ENCODE measurements around the gene GNAQ.

Gene GNAQ

DNA sequence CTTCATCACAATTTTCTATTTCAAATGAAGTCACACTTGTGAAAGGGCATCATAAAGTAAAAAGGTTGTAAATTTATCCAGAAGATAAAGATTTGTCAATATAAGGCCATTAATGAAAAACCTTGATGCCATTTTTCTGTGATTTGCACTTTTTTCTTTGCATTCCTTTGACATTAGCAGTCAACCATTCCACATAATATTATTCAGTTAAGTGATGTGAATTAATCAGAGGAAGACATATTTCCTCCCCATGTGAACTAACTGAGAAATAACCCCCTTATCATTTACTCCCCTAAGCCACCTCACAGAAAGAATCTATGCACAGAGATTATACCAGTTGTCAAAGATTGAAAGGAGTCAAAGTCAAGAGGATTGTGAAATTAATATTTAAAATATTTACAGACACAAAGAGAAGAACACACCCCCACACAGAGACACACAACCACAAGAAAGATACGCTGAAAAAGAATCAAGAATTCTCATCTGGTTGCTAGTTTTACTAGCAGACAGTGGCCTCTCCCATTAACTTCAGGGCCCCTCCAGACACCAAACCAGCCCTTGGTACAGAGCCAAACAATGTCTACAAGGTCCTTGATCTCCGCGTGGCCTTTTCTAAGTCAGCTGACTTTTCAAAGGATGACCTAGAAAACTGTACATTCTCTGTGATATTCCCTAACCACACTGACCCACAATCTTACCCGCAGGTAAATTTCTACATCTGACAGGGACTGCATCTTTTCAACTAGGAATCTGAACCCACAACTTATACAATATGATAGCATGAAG, 29.5 kb downstream of the GNAQ start:
- Histone ChIP-seq H3K4me1 (ENCODE audit: control insufficient read depth, insufficient read depth, low read length) (peaks cover 2% of the 10 kb centered on the region; the same call in 1 of the 2 replicates), H3K9ac (ENCODE audit: low read depth, low read length) (no peak overlapping the region)

DNA sequence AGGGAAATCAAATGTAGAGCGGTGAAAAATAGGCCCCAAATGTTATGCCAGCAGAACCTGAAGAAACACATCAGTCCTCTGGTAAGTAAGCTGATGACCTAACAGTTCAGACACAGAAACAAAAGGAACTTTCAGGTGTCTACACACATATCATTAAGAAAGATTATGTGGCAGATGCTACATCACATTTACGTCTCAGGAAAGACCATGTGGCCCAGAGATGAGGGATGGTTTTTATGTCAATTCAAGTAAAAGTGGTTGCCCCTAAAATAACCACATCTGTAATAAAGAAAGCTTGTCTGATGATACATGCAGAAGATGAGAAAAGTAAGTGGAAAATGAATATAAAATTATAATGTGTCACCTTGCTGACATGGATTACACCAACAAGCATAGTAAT, 31.4 kb downstream of the GNAQ start:
- no peaks in the 10 kb centered on the region for H3K27me3 ChIP-seq (ENCODE audit: control insufficient read depth, insufficient read depth, low read length)
- no peaks in the 10 kb centered on the region for H3K36me3 ChIP-seq (ENCODE audit: control insufficient read depth, insufficient read depth, low read length)
- H3K9me3 ChIP-seq (ENCODE audit: control insufficient read depth, insufficient read depth, low read length): no peaks in the 10 kb centered on the region
- H3K4me1 ChIP-seq (ENCODE audit: control insufficient read depth, insufficient read depth, low read length): peaks cover 6% of the 10 kb centered on the region; the same call in 1 of the 2 replicates
- H3K4me3 ChIP-seq (ENCODE audit: low read depth, low read length): no peak overlapping the region
- H3K9ac ChIP-seq (ENCODE audit: low read depth, low read length): no peak overlapping the region
- no peak overlapping the region for H3K27ac ChIP-seq (ENCODE audit: low read depth, low read length)

More for the DNA sequence above, 29.5 kb downstream of the GNAQ start:
- H3K9me3 ChIP-seq (ENCODE audit: control insufficient read depth, insufficient read depth, low read length): no peaks in the 10 kb centered on the region
- no peak overlapping the region for H3K27ac ChIP-seq (ENCODE audit: low read depth, low read length)
- H3K36me3 ChIP-seq (ENCODE audit: control insufficient read depth, insufficient read depth, low read length): no peaks in the 10 kb centered on the region
- no peak overlapping the region for H3K4me3 ChIP-seq (ENCODE audit: low read depth, low read length)
- H3K27me3 ChIP-seq (ENCODE audit: control insufficient read depth, insufficient read depth, low read length): no peaks in the 10 kb centered on the region

DNA sequence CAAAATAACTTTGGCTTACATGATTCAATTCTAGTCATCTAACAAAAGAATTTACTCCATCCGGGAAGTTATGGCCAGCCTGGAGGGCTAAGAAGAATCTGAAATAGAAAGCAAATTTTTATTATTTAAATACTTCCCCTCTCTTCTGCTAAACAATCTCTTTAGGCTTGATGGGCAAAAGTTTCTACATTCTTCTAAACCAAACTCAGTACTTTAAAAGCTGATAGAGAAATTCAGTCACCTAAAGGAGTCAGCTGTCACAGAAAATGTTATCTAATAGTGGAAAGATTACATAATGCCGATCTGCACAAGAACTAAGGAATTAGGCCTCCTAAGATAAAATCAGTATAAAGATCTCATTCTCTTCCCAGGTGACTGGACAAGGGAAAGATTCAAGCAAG, 32.4 kb downstream of the GNAQ start:
- Histone ChIP-seq H3K27ac (ENCODE audit: low read depth, low read length) (no peak overlapping the region), H3K36me3 (ENCODE audit: control insufficient read depth, insufficient read depth, low read length) (no peaks in the 10 kb centered on the region), H3K27me3 (ENCODE audit: control insufficient read depth, insufficient read depth, low read length) (no peaks in the 10 kb centered on the region), H3K9me3 (ENCODE audit: control insufficient read depth, insufficient read depth, low read length) (no peaks in the 10 kb centered on the region), H3K4me1 (ENCODE audit: control insufficient read depth, insufficient read depth, low read length) (peaks cover 6% of the 10 kb centered on the region; the same call in 1 of the 2 replicates), H3K9ac (ENCODE audit: low read depth, low read length) (no peak overlapping the region), H3K4me3 (ENCODE audit: low read depth, low read length) (no peak overlapping the region)

DNA sequence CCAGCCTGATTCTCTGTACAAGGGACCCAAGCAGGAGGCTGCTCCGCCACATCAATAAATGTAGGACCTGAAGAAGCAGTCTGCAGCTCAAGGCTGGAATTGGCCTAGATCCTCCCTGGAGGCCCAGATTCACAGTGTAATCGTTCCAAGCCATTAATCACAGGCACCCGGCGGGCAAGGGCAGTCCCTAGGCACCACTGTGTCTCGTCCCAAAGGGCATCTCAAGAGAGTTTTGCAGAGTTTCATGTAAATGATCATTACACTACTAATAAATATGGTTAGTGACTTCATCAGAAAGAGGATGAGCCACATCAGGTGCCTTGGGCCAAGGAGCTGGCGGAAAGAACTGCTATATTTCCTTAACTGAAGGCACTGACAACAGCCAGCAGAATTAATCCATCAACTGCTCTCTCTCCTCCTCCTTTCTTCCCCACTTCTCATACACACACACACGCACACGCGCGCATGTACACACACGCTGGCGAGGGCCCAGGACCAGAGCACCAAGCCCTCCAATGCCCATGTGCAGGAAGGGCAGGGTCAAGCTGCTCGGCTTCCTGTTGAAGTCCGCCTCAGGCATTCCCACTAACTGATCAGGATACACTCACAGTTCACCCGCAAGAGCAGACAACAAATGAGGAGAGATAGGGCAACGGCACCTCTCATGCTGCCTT, 33.9 kb downstream of the GNAQ start:
- no peaks in the 10 kb centered on the region for H3K27me3 ChIP-seq (ENCODE audit: control insufficient read depth, insufficient read depth, low read length)
- H3K4me3 ChIP-seq (ENCODE audit: low read depth, low read length): no peak overlapping the region
- H3K27ac ChIP-seq (ENCODE audit: low read depth, low read length): no peak overlapping the region
- no peaks in the 10 kb centered on the region for H3K9me3 ChIP-seq (ENCODE audit: control insufficient read depth, insufficient read depth, low read length)
- H3K9ac ChIP-seq (ENCODE audit: low read depth, low read length): no peak overlapping the region
- H3K36me3 ChIP-seq (ENCODE audit: control insufficient read depth, insufficient read depth, low read length): no peaks in the 10 kb centered on the region
- peaks cover 6% of the 10 kb centered on the region; the same call in 1 of the 2 replicates for H3K4me1 ChIP-seq (ENCODE audit: control insufficient read depth, insufficient read depth, low read length)

DNA sequence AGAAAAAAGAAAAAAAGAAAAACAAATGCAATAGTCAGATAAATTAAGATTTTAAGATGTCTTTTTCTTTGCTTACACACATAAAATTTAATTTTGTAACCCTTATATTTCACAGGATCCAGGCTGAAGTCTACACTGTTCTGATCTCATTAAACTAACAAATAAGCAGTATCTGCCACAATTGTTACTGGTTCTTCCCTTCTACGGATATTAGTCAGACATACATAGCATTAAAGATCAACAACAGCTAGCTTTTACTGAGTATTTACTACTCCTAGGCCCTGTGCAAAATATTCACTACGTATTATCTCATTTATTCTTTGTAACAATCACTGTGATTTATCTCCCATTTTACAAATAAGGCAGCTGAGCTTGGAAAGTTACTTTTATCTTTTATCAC, 34.9 kb downstream of the GNAQ start:
- no peak overlapping the region for H3K9ac ChIP-seq (ENCODE audit: low read depth, low read length)
- H3K27ac ChIP-seq (ENCODE audit: low read depth, low read length): no peak overlapping the region
- 0 out of 2 replicates have a peak, but pooled peaks cover 3% of the 10 kb centered on the region for H3K9me3 ChIP-seq (ENCODE audit: control insufficient read depth, insufficient read depth, low read length)
- no peaks in the 10 kb centered on the region for H3K36me3 ChIP-seq (ENCODE audit: control insufficient read depth, insufficient read depth, low read length)
- no peaks in the 10 kb centered on the region for H3K27me3 ChIP-seq (ENCODE audit: control insufficient read depth, insufficient read depth, low read length)
- H3K4me3 ChIP-seq (ENCODE audit: low read depth, low read length): no peak overlapping the region
- peaks cover 6% of the 10 kb centered on the region; the same call in 1 of the 2 replicates for H3K4me1 ChIP-seq (ENCODE audit: control insufficient read depth, insufficient read depth, low read length)

DNA sequence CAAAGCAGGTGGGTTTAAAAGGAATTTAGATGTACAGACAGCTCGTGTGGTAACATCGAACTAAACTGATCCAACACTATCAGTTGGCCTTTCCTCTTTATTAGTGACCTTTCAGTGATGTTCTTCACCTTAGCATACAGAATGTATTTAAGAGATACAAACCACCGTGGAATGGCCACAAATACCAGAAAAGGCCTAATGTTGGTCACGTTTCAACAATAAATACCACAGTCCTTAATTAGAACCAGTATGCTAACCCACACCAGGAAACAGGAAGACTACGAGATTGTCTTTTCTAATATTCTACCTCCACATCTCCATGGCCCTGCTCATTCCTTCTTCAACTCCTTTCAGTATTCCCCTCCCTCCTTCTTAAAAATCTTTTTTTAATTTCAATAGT, 40.4 kb downstream of the GNAQ start:
- Histone ChIP-seq H3K4me1 (ENCODE audit: control insufficient read depth, insufficient read depth, low read length) (0 out of 2 replicates have a peak, but pooled peaks cover 5% of the 10 kb centered on the region), H3K4me3 (ENCODE audit: low read depth, low read length) (no peak overlapping the region), H3K27me3 (ENCODE audit: control insufficient read depth, insufficient read depth, low read length) (no peaks in the 10 kb centered on the region), H3K36me3 (ENCODE audit: control insufficient read depth, insufficient read depth, low read length) (no peaks in the 10 kb centered on the region), H3K9me3 (ENCODE audit: control insufficient read depth, insufficient read depth, low read length) (0 out of 2 replicates have a peak, but pooled peaks cover 3% of the 10 kb centered on the region), H3K27ac (ENCODE audit: low read depth, low read length) (no peak overlapping the region), H3K9ac (ENCODE audit: low read depth, low read length) (no peak overlapping the region)

DNA sequence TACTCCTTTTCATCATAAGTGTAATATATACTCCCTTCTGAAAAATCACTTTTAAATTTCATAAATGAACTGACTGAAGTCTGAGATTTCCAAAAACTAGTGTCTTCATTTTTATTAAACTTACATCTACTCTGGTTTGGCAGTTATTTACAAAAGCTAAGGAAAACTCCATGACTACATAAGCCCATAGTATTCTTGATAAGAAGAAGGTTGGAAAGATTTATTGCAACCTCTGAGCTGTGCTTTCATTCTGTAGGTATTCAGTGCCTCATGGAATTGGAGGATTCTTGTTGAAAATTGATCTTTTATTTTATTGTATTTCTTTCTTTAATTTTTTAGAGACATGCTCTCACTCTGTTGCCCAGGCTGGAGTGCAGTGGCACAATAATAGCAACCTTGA, 41.7 kb downstream of the GNAQ start:
- Histone ChIP-seq H3K4me3 (ENCODE audit: low read depth, low read length) (no peak overlapping the region), H3K36me3 (ENCODE audit: control insufficient read depth, insufficient read depth, low read length) (no peaks in the 10 kb centered on the region), H3K27ac (ENCODE audit: low read depth, low read length) (no peak overlapping the region), H3K4me1 (ENCODE audit: control insufficient read depth, insufficient read depth, low read length) (0 out of 2 replicates have a peak, but pooled peaks cover 5% of the 10 kb centered on the region), H3K9me3 (ENCODE audit: control insufficient read depth, insufficient read depth, low read length) (0 out of 2 replicates have a peak, but pooled peaks cover 3% of the 10 kb centered on the region), H3K27me3 (ENCODE audit: control insufficient read depth, insufficient read depth, low read length) (no peaks in the 10 kb centered on the region), H3K9ac (ENCODE audit: low read depth, low read length) (no peak overlapping the region)

DNA sequence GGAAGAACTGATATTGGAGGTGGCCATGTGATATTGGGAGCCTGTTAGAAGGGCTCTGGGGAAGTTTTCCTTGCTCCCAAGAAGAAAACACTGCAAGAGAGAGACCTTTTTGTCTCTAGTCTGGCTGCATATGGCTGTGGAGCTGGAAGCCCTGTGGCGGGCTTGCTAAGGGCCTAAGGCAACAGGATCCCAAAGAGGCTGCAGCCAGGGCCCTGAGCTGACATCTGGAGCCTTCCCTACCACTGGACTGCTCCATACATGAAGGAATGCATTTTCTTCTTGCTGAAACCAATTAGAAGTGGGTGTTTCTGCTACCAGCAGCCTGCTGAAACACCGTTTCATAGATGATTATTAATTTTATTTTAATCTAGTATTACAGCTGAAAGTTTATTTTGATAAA, 42.2 kb downstream of the GNAQ start:
- no peaks in the 10 kb centered on the region for H3K27me3 ChIP-seq (ENCODE audit: control insufficient read depth, insufficient read depth, low read length)
- 0 out of 2 replicates have a peak, but pooled peaks cover 3% of the 10 kb centered on the region for H3K9me3 ChIP-seq (ENCODE audit: control insufficient read depth, insufficient read depth, low read length)
- H3K27ac ChIP-seq (ENCODE audit: low read depth, low read length): no peak overlapping the region
- 0 out of 2 replicates have a peak, but pooled peaks cover 5% of the 10 kb centered on the region for H3K4me1 ChIP-seq (ENCODE audit: control insufficient read depth, insufficient read depth, low read length)
- H3K9ac ChIP-seq (ENCODE audit: low read depth, low read length): no peak overlapping the region
- no peaks in the 10 kb centered on the region for H3K36me3 ChIP-seq (ENCODE audit: control insufficient read depth, insufficient read depth, low read length)
- no peak overlapping the region for H3K4me3 ChIP-seq (ENCODE audit: low read depth, low read length)

DNA sequence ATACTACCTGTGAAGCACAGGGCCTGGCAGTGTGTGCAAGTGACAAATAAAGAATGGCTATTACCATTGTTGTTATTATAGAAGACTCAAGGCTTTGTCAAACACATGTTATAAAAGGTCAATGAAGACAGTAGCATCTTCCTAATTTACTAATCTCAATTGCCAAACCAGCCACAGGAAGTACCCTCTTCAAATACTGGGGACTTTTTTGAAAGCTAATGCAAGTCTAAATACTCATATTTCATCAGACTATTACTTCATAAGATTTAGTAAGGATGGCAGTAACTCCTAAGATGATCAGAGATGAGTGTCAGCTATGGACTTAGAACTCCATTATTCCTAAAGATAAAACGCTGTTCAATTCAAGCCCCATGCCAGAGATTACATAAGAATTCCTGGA, 43.0 kb downstream of the GNAQ start:
- peaks cover 7% of the 10 kb centered on the region; the same call in 1 of the 2 replicates for H3K4me1 ChIP-seq (ENCODE audit: control insufficient read depth, insufficient read depth, low read length)
- no peaks in the 10 kb centered on the region for H3K36me3 ChIP-seq (ENCODE audit: control insufficient read depth, insufficient read depth, low read length)
- no peaks in the 10 kb centered on the region for H3K27me3 ChIP-seq (ENCODE audit: control insufficient read depth, insufficient read depth, low read length)

DNA sequence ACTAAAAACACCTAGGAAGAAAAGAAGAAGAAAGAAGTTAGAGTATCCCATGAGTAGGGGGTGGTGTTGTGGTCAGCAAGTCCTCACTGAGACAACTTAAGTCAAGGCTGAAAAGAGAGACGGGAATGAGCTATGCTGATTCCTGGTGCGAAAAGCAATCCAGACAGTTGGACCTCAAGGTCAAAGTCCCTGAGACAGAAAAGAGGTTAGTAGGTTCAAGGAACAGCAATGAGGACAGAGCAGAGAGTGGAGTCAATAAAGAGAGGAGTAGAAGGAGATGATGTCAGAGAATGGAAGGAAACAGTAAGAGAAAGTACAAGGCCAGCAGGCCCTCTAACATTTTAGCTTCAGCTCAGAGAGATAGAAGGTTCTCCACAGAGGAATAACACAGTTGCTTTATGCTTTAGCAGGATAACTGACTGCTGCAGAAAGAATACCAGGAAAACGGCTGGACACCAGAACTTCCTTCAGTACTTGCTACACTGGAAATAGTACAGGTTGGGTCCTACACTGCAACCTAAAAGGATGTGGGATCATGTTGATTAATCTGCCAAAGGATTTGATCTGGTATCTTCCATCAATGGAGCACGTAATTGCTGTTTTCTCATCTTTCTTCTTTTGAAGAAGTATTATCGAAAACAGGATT, 43.6 kb downstream of the GNAQ start:
- Histone ChIP-seq H3K27ac (ENCODE audit: low read depth, low read length) (no peak overlapping the region), H3K9me3 (ENCODE audit: control insufficient read depth, insufficient read depth, low read length) (0 out of 2 replicates have a peak, but pooled peaks cover 3% of the 10 kb centered on the region), H3K36me3 (ENCODE audit: control insufficient read depth, insufficient read depth, low read length) (no peaks in the 10 kb centered on the region), H3K27me3 (ENCODE audit: control insufficient read depth, insufficient read depth, low read length) (no peaks in the 10 kb centered on the region), H3K4me3 (ENCODE audit: low read depth, low read length) (no peak overlapping the region), H3K9ac (ENCODE audit: low read depth, low read length) (no peak overlapping the region), H3K4me1 (ENCODE audit: control insufficient read depth, insufficient read depth, low read length) (peaks cover 10% of the 10 kb centered on the region; the same call in 1 of the 2 replicates)

More for the DNA sequence above, 43.0 kb downstream of the GNAQ start:
- Histone ChIP-seq H3K9me3 (ENCODE audit: control insufficient read depth, insufficient read depth, low read length) (0 out of 2 replicates have a peak, but pooled peaks cover 3% of the 10 kb centered on the region), H3K4me3 (ENCODE audit: low read depth, low read length) (no peak overlapping the region), H3K9ac (ENCODE audit: low read depth, low read length) (no peak overlapping the region), H3K27ac (ENCODE audit: low read depth, low read length) (no peak overlapping the region)
